HUES64 (cell line): Measurements from ENCODE around the gene POMT2.

Experiments
- H3K27ac ChIP-seq: 2 replicates; pipeline ENCODE4 v1.7.0; 2013; ENCODE audit warnings: low read depth, low read length, inconsistent platforms
- H3K27me3 ChIP-seq: 2 replicates; pipeline ENCODE4 v1.6.1; 2013; ENCODE audit warnings: mild to moderate bottlenecking, low read length; ENCODE audit not compliant: insufficient read depth
- H3K36me3 ChIP-seq: 2 replicates; pipeline ENCODE4 v1.6.1; 2013; ENCODE audit warnings: mild to moderate bottlenecking, low read length; ENCODE audit not compliant: insufficient read depth
- H3K4me1 ChIP-seq: 2 replicates; pipeline ENCODE4 v1.6.1; 2013; ENCODE audit warnings: mild to moderate bottlenecking, low read length, moderate library complexity; ENCODE audit not compliant: insufficient read depth
- H3K4me3 ChIP-seq: 2 replicates; pipeline ENCODE4 v1.5.1; 2013; ENCODE audit warnings: mild to moderate bottlenecking, low read length, moderate library complexity
- H3K9ac ChIP-seq: 2 replicates; pipeline ENCODE4 v1.6.1; 2013; ENCODE audit warnings: mild to moderate bottlenecking, low read depth, low read length
- H3K9me3 ChIP-seq: 2 replicates; pipeline ENCODE4 v1.6.1; 2013; ENCODE audit warnings: low read depth, low read length; ENCODE audit not compliant: insufficient read depth
- WGBS: fragments of 150-250, 120-280 bp; methylation state at CpG from one replicate; pipeline ENCODE4 v1.1.7; 2013; ENCODE audit warnings: missing lambda C conversion rate; 5-methylcytosine and 5-hydroxymethylcytosine counted together

Gene POMT2

GRCh38 chr14:77278461-77279230 is 42.0 kb downstream of the POMT2 start:
- Histone ChIP-seq H3K27ac (no peak overlapping the region), H3K4me3 (no peak overlapping the region), H3K9me3 (no peaks in the 10 kb centered on the region), H3K27me3 (no peaks in the 10 kb centered on the region), H3K36me3 (peaks cover 33% of the 10 kb centered on the region), H3K9ac (no peak overlapping the region), H3K4me1 (no peaks in the 10 kb centered on the region)
- WGBS = 94% methylated on average over 14 of the region's 14 CpGs

GRCh38 chr14:77276959-77277358 is 43.7 kb downstream of the POMT2 start:
- Histone ChIP-seq H3K4me3 (no peak overlapping the region), H3K27me3 (peaks cover 14% of the 10 kb centered on the region), H3K36me3 (peaks cover 16% of the 10 kb centered on the region), H3K4me1 (no peaks in the 10 kb centered on the region), H3K27ac (no peak overlapping the region), H3K9ac (no peak overlapping the region), H3K9me3 (no peaks in the 10 kb centered on the region)
- 91% methylated on average over 12 of the region's 12 CpGs for WGBS

- WGBS = 86% methylated on average over 15 of the region's 15 CpGs
These were observed 44.3 kb downstream of the POMT2 start for GRCh38 chr14:77276295-77276935.

GRCh38 chr14:77275601-77276017 is 45.1 kb downstream of the POMT2 start:
- Histone ChIP-seq H3K9me3 (no peaks in the 10 kb centered on the region), H3K9ac (no peak overlapping the region), H3K27me3 (peaks cover 28% of the 10 kb centered on the region), H3K27ac (no peak overlapping the region), H3K4me1 (peaks cover 4% of the 10 kb centered on the region; the same call in 1 of the 2 replicates), H3K4me3 (no peak overlapping the region), H3K36me3 (peaks cover 13% of the 10 kb centered on the region)
- 61% methylated on average over 6 of the region's 8 CpGs for whole genome bisulfite sequencing

More at GRCh38 chr14:77276295-77276935, 44.3 kb downstream of the POMT2 start:
- Histone ChIP-seq H3K9me3 (no peaks in the 10 kb centered on the region), H3K36me3 (peaks cover 16% of the 10 kb centered on the region), H3K4me3 (no peak overlapping the region), H3K27me3 (peaks cover 20% of the 10 kb centered on the region), H3K27ac (no peak overlapping the region), H3K9ac (no peak overlapping the region), H3K4me1 (peaks cover under 1% of the 10 kb centered on the region; the same call in 1 of the 2 replicates)

GRCh38 chr14:77275041-77275580 is 45.6 kb downstream of the POMT2 start:
- Histone ChIP-seq H3K36me3 (peaks cover 13% of the 10 kb centered on the region), H3K9ac (no peak overlapping the region), H3K4me3 (no peak overlapping the region), H3K4me1 (peaks cover 4% of the 10 kb centered on the region; the same call in 1 of the 2 replicates), H3K27ac (no peak overlapping the region), H3K27me3 (peaks cover 33% of the 10 kb centered on the region), H3K9me3 (no peaks in the 10 kb centered on the region)
- 79% methylated on average over 5 of the region's 5 CpGs for whole genome bisulfite sequencing

- H3K36me3 ChIP-seq = peaks cover 4% of the 10 kb centered on the region; the same call in 1 of the 2 replicates
- H3K9me3 ChIP-seq = no peaks in the 10 kb centered on the region
- no peak overlapping the region for H3K4me3 ChIP-seq
- no peak overlapping the region for H3K27ac ChIP-seq
- 78% methylated on average over 4 of the region's 4 CpGs for WGBS
- peaks cover 4% of the 10 kb centered on the region; the same call in 1 of the 2 replicates for H3K4me1 ChIP-seq
- H3K27me3 ChIP-seq = peaks cover 46% of the 10 kb centered on the region
- no peak overlapping the region for H3K9ac ChIP-seq
These were observed 46.9 kb downstream of the POMT2 start for GRCh38 chr14:77273796-77274195.

- Histone ChIP-seq H3K27ac (no peak overlapping the region), H3K4me1 (peaks cover 4% of the 10 kb centered on the region; the same call in 1 of the 2 replicates), H3K36me3 (no peaks in the 10 kb centered on the region), H3K4me3 (no peak overlapping the region), H3K9me3 (peaks cover 3% of the 10 kb centered on the region; the same call in 1 of the 2 replicates), H3K9ac (no peak overlapping the region), H3K27me3 (peaks cover 57% of the 10 kb centered on the region)
- 81% methylated on average over 4 of the region's 4 CpGs for WGBS
These were observed 48.4 kb downstream of the POMT2 start for GRCh38 chr14:77272261-77272660.

GRCh38 chr14:77271113-77271710 is 49.5 kb downstream of the POMT2 start, which contains the start of gene NGB:
TSS of gene NGB (minus strand) at chr14:77271206. CDS start at chr14:77270937, 269 bp downstream.
- Histone ChIP-seq H3K9me3 (peaks cover 3% of the 10 kb centered on the region; the same call in 1 of the 2 replicates), H3K4me1 (peaks cover 4% of the 10 kb centered on the region; the same call in 1 of the 2 replicates), H3K27ac (no peak within 1 kb of the TSS), H3K9ac (no peak within 1 kb of the TSS; the same call in 1 of the 2 replicates), H3K27me3 (peaks cover 57% of the 10 kb centered on the region), H3K36me3 (no peaks in the 10 kb centered on the region), H3K4me3 (peak within 1 kb of the TSS; percentile 46)
- WGBS = 16% methylated on average over 38 of the region's 38 CpGs

- Histone ChIP-seq H3K9me3 (peaks cover 3% of the 10 kb centered on the region; the same call in 1 of the 2 replicates), H3K4me1 (peaks cover 4% of the 10 kb centered on the region; the same call in 1 of the 2 replicates), H3K27me3 (peaks cover 57% of the 10 kb centered on the region), H3K36me3 (no peaks in the 10 kb centered on the region), H3K27ac (no peak overlapping the region), H3K4me3 (peak overlapping the region; percentile 46), H3K9ac (no peak overlapping the region; the same call in 1 of the 2 replicates)
- WGBS = 5% methylated on average over 84 of the region's 84 CpGs
These were observed 50.1 kb downstream of the POMT2 start for GRCh38 chr14:77270361-77271112.

- Histone ChIP-seq H3K27me3 (peaks cover 57% of the 10 kb centered on the region), H3K4me1 (peaks cover 4% of the 10 kb centered on the region; the same call in 1 of the 2 replicates)
- 63% methylated on average over 8 of the region's 8 CpGs for WGBS
These were observed 51.6 kb downstream of the POMT2 start for GRCh38 chr14:77268989-77269600.

More at GRCh38 chr14:77268989-77269600, 51.6 kb downstream of the POMT2 start:
- no peak overlapping the region for H3K27ac ChIP-seq
- H3K4me3 ChIP-seq = no peak overlapping the region
- no peaks in the 10 kb centered on the region for H3K36me3 ChIP-seq
- H3K9me3 ChIP-seq = peaks cover 3% of the 10 kb centered on the region; the same call in 1 of the 2 replicates
- H3K9ac ChIP-seq = no peak overlapping the region
